BLaER1 (cell line): ENCODE data around the gene WASHC1.
A peak's percentile ranks its signal among the peaks of the same experiment; 100 is the strongest.
"Not testable (repeated sequence)": the region's sequence is repeated elsewhere in the genome, so short reads cannot be mapped to it uniquely, and the experiment has no call there.

Experiments
- H3K27ac ChIP-seq: shearing (Covaris generic); formaldehyde crosslinking; 2 replicates; pipeline ENCODE4 v1.8.1; 2022
- H3K27me3 ChIP-seq: shearing (Covaris generic); formaldehyde crosslinking; 2 replicates; pipeline ENCODE4 v1.8.1; 2022
- H3K36me3 ChIP-seq: shearing (Covaris generic); formaldehyde crosslinking; 2 replicates; pipeline ENCODE4 v1.8.1; 2022
- H3K4me1 ChIP-seq: shearing (Covaris generic); formaldehyde crosslinking; 2 replicates; pipeline ENCODE4 v1.8.1; 2022
- H3K4me2 ChIP-seq: shearing (Covaris generic); formaldehyde crosslinking; 2 replicates; pipeline ENCODE4 v1.8.1; 2022
- H3K4me3 ChIP-seq: shearing (Covaris generic); formaldehyde crosslinking; 2 replicates; pipeline ENCODE4 v1.8.1; 2022
- H3K9ac ChIP-seq: shearing (Covaris generic); formaldehyde crosslinking; 2 replicates; pipeline ENCODE4 v1.8.1; 2022
- H3K9me3 ChIP-seq: shearing (Covaris generic); formaldehyde crosslinking; 2 replicates; pipeline ENCODE4 v1.8.1; 2022
- H4K20me1 ChIP-seq: shearing (Covaris generic); formaldehyde crosslinking; 2 replicates; pipeline ENCODE4 v1.8.1; 2022

The WASHC1 gene

GRCh38 chr9:43116-43515 lies 13.9 kb upstream of the WASHC1 start:
- H3K36me3 ChIP-seq, H3K9me3 ChIP-seq, H3K9ac ChIP-seq, H3K4me1 ChIP-seq, H3K27me3 ChIP-seq, H3K4me2 ChIP-seq, H3K27ac ChIP-seq, H4K20me1 ChIP-seq, H3K4me3 ChIP-seq: not testable (repeated sequence)

GRCh38 chr9:41819-42218 lies 12.6 kb upstream of the WASHC1 start:
- H3K9me3 ChIP-seq, H4K20me1 ChIP-seq, H3K4me3 ChIP-seq, H3K27me3 ChIP-seq, H3K4me1 ChIP-seq, H3K9ac ChIP-seq, H3K27ac ChIP-seq, H3K36me3 ChIP-seq, H3K4me2 ChIP-seq: not testable (repeated sequence)

- not testable (repeated sequence) for H3K27me3 ChIP-seq, H3K9me3 ChIP-seq, H4K20me1 ChIP-seq, H3K4me2 ChIP-seq, H3K4me1 ChIP-seq, H3K4me3 ChIP-seq, H3K27ac ChIP-seq, H3K36me3 ChIP-seq, H3K9ac ChIP-seq
These were observed 12.0 kb upstream of the WASHC1 start for GRCh38 chr9:41261-41676.

DNA sequence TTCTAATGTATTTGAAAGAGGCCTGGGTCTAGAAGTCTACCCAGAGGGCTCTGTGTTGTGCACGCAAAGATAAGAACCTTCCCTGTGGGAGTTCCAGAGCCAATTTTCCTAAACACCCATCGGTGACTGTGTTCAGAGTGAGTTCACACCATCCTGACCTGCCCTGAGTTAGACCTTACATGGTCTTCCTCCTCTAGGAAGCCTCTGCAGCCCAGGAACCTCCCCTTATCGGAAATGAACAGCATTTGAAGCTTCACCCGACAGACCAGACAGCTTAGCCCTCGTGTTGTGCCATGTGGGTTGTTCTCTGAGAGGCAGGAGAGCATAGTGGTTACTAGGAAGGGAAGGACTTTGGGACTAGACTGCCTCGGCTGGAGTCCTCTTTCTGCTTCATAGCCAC lies 3.1 kb upstream of the WASHC1 start:
- H3K36me3 ChIP-seq, H3K9ac ChIP-seq, H3K9me3 ChIP-seq, H3K27me3 ChIP-seq, H3K4me1 ChIP-seq, H3K4me3 ChIP-seq, H3K27ac ChIP-seq, H3K4me2 ChIP-seq, H4K20me1 ChIP-seq: not testable (repeated sequence)

GRCh38 chr9:28775-29174 lies 481 bp downstream of the WASHC1 start:
- not testable (repeated sequence) for H3K4me2 ChIP-seq, H3K9me3 ChIP-seq, H4K20me1 ChIP-seq, H3K27me3 ChIP-seq, H3K4me1 ChIP-seq, H3K9ac ChIP-seq, H3K36me3 ChIP-seq, H3K27ac ChIP-seq
- H3K4me3 ChIP-seq = peak overlapping the region; percentile 58

DNA sequence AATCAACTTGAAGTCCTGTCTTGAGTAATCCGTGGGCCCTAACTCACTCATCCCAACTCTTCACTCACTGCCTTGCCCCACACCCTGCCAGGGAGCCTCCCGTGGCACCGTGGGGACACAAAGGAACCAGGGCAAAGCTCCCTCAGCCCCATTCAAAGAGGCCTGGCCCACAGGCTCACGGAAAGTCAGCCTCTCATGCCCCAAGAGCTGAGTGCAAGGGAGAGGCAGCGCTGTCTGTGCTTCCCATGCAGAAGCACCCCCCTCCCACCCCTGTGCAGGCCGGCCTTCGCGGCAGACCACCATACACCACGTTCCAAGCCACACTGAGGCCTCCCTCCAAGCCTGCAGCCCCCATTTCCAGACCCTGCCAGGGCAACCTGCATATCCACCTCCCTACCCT lies 7.6 kb downstream of the WASHC1 start:
- not testable (repeated sequence) for H4K20me1 ChIP-seq, H3K4me2 ChIP-seq, H3K4me1 ChIP-seq, H3K9me3 ChIP-seq, H3K27me3 ChIP-seq, H3K36me3 ChIP-seq, H3K27ac ChIP-seq, H3K4me3 ChIP-seq, H3K9ac ChIP-seq

DNA sequence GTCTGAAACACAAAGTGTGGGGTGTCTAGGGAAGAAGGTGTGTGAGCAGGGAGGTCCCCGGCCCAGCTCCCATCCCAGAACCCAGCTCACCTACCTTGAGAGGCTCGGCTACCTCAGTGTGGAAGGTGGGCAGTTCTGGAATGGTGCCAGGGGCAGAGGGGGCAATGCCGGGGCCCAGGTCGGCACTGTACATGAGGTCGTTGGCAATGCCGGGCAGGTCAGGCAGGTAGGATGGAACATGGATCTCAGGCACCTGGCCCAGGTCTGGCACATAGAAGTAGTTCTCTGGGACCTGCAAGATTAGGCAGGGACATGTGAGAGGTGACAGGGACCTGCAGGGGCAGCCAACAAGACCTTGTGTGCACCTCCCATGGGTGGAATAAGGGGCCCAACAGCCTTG lies 12.4 kb downstream of the WASHC1 start:
- not testable (repeated sequence) for H3K4me3 ChIP-seq, H3K27me3 ChIP-seq, H3K4me2 ChIP-seq, H3K27ac ChIP-seq, H3K9ac ChIP-seq, H3K4me1 ChIP-seq, H3K36me3 ChIP-seq, H3K9me3 ChIP-seq, H4K20me1 ChIP-seq

DNA sequence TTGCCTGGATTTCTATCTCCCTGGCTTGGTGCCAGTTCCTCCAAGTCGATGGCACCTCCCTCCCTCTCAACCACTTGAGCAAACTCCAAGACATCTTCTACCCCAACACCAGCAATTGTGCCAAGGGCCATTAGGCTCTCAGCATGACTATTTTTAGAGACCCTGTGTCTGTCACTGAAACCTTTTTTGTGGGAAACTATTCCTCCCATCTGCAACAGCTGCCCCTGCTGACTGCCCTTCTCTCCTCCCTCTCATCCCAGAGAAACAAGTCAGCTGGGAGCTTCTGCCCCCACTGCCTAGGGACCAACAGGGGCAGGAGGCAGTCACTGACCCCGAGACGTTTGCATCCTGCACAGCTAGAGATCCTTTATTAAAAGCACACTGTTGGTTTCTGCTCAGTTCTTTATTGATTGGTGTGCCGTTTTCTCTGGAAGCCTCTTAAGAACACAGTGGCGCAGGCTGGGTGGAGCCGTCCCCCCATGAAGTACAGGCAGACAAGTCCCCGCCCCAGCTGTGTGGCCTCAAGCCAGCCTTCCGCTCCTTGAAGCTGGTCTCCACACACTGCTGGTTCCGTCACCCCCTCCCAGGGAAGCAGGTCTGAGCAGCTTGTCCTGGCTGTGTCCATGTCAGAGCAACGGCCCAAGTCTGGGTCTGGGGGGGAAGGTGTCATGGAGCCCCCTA lies 15.0 kb downstream of the WASHC1 start:
- not testable (repeated sequence) for H3K4me3 ChIP-seq, H3K27me3 ChIP-seq, H4K20me1 ChIP-seq, H3K36me3 ChIP-seq, H3K4me1 ChIP-seq, H3K27ac ChIP-seq, H3K9ac ChIP-seq, H3K4me2 ChIP-seq, H3K9me3 ChIP-seq

- H4K20me1 ChIP-seq, H3K4me2 ChIP-seq, H3K9ac ChIP-seq, H3K9me3 ChIP-seq, H3K27me3 ChIP-seq, H3K27ac ChIP-seq, H3K36me3 ChIP-seq, H3K4me1 ChIP-seq, H3K4me3 ChIP-seq: not testable (repeated sequence)
These were observed 18.1 kb downstream of the WASHC1 start for GRCh38 chr9:11206-11605.

- not testable (repeated sequence) for H3K4me2 ChIP-seq, H3K27me3 ChIP-seq, H3K4me1 ChIP-seq, H3K4me3 ChIP-seq, H3K9ac ChIP-seq, H3K36me3 ChIP-seq, H3K9me3 ChIP-seq, H3K27ac ChIP-seq, H4K20me1 ChIP-seq
These were observed 18.6 kb downstream of the WASHC1 start for GRCh38 chr9:10653-11053.

DNA sequence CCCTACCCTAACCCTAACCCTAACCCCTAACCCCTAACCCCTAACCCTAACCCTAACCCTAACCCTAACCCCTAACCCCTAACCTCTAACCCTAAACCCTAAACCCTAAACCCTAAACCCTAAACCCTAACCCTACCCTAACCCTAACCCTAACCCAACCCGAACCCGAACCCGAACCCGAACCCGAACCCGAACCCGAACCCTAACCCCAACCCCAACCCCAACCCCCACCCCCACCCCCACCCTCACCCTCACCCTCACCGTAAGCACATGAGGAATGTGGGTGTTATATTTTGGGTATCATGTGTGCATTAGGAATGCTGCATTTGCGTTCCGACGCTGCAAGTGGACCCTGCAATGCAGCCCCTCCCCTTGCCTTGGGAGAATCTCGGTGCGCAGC lies 19.0 kb downstream of the WASHC1 start:
- H3K4me1 ChIP-seq, H3K9ac ChIP-seq, H3K4me2 ChIP-seq, H3K27me3 ChIP-seq, H3K36me3 ChIP-seq, H3K4me3 ChIP-seq, H3K9me3 ChIP-seq, H3K27ac ChIP-seq, H4K20me1 ChIP-seq: not testable (repeated sequence)
